NCI-H526 (cell line): ENCODE measurements around the gene ARHGEF5.
A peak's percentile ranks its signal among the peaks of the same experiment; 100 is the strongest.
"Not testable (repeated sequence)": the region's sequence is repeated elsewhere in the genome, so short reads cannot be mapped to it uniquely, and the experiment has no call there.

Experiments
- DNase-seq, 2 experiments: peaks; one replicate each; lab custom pipeline; 2025; lab: John Stamatoyannopoulos, UW

The ARHGEF5 gene

DNA sequence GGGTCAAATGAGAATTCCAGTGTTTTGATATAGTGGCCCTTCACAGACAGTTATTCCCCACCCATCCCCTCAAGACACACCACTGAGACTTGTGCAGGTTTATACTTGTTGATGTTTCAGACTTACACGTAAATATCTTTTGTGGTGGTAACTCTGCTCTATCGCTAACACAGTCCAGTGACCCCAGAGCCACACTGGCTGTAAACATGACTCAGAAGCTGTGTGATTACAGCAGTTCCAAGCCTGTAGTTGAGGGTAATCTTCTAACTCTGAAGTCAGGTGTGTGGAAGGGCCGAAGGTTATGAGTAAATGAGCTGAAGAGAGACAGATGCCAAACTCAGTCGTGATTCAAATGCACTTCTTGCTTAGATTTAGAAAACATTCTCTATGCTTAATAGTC is 28.9 kb downstream of the ARHGEF5 start:
- DNase-seq: no peak

DNA sequence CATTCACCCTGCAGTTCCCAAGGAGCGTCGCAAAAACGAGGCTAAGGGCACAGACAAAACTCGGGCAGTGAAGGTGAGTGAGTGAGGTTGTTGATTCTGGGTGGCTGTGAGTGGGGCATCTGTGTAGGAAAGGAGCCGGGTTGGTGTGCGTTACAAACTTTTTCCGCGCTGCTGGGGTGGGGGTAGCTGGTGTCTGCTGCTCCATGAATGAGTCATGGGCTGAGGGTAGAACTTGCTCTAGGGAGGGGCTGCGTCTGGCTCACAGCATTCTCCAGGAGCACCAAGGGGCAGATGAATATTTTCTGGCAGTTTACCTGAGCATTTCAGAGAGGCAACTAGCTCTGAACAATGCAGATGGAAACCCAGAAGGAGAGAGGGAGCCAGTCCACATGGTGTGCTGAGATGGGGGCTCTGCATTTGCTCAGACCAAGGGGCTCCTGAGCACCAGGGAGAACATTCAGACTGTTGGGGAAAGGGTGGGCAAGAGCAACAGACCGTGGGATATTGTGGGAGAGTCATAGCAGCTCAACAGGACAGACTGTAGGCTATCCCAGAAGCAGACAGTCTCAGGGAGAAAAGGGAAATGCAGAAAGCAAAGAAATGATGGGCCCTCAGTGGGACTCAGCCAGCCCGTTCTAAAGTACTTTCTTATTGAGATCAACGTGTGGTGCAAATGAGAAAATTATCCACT is 29.5 kb downstream of the ARHGEF5 start:
- no peak for DNase-seq

DNA sequence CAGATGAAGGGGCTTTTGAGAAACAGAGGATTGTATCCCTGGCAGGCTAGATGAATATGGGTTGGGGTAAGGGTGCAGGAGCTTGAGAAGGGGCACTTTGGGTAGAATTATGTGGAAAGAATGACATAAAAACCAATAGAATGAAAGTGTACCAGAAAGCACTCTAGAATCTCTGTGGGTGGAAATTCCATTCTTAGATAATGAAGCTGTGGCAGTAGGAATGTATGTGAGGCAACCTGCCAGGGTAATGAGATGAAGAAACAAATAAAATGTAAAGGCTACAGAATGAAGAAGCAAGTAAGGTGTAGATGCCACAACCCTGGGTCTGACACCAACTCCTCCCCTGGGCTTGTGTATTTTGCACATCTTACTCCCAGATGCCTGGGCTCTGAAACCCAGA is 31.5 kb downstream of the ARHGEF5 start:
- no peak for DNase-seq

- DNase-seq: no peak
Observed at GRCh38 chr7:144388950-144389349, 33.7 kb downstream of the ARHGEF5 start.

GRCh38 chr7:144390481-144390880 is 35.3 kb downstream of the ARHGEF5 start:
- DNase-seq: no peak

- DNase-seq: no peak
Observed at GRCh38 chr7:144391014-144391413, 35.8 kb downstream of the ARHGEF5 start.

DNA sequence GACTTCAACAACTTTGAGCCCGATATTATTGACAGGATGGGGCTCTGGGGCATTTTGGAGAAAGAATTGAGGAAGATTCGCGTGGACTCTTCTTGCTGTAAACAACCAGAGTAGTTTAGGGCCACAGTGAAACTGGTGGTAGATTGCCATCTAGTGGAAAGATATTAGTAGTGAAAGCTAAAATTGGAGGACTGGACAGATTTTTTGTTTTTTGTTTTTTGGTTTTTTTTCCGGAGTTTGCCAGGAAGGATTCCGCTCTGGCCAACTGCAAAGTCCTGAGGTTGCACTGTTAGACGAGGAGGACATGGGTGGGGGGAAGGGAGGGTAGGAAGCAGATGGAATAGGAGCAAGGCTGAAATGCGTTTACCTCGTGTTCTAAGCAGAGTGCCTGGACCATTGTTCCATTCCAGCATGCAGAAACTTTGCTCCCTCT is 36.6 kb downstream of the ARHGEF5 start:
- DNase-seq: peak in 1 of 2 experiments; percentile 69

DNA sequence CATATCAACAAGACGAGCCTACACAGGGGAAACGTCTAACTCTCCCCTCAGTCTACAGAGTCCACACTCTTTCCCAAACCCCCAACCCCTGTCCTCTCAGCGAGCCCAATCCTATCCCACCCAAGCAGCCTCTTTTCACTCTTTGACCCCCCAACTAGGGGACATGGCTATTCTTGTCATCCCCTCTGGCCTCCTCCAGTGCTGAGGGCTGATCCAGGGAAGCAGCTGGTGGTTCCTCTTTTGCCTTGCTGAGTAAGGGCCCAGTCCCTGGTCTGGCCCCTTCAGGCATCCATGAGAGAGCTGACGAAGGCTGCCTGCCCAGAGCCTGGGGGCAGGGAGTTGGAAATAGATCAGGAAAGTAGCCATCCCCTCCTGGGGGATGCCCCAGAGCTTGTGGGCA is 41.9 kb downstream of the ARHGEF5 start:
- no peak for DNase-seq

DNA sequence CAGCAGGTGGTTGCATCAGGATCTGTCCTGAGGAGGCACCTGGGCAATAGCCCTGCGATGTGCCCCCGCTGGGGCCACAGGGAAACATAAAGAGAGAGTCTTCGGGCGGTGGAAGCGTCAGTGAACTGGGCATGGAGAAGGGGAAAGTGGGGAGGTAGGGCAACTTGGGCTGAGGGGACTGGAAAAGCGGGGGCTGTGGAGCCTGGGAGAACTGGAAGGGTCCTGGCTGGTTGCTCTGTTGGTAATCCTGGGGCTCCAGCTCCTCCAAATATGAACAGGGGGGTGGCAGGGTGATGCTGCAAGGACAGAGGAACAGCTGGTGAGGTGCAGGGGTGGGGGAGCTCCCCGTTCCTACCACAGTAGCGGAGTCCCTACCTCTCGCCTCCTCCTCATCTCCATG is 43.1 kb downstream of the ARHGEF5 start:
- no peak for DNase-seq

GRCh38 chr7:144398911-144399310 is 43.7 kb downstream of the ARHGEF5 start:
- no peak for DNase-seq

DNA sequence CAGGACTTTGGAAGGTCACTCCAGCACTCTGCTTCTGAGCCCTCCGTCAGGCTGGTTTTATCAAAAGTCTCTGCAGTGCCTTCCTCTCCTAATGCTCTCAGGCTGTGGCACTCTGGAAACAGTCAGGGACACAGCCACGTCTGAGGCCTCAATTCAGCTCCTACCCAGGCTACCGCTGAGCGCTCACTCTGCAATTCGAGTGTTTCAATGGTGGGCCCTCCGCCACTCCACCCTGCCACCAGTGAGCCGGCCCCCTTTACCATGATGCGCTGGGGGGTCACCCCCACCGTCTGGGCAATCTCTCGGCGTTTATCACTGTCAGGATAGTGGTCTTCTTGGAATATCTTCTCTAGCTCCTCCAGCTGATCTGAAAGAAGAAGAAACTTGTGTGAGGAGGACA is 44.7 kb downstream of the ARHGEF5 start:
- DNase-seq: no peak

DNA sequence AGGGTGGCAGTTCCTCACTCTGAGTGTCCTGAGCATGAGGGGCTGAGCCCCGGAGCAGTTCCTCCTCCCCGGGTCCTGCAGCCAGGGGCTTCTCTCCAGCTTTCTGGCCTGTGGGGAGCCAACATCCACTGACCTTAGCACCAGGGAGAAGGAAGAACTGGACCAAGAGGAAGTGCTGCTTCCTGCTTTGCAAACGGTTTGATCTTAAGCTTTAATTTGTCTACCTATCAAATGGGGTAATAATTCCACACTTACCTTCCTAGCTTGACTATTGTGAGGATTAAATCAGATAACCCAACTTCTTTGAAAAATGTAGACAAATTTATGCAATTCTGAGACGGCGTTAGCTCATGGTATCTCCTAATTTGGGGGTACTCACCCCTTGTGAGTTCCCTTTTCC is 46.3 kb downstream of the ARHGEF5 start:
- no peak for DNase-seq

GRCh38 chr7:144403102-144403501 is 47.9 kb downstream of the ARHGEF5 start:
- no peak for DNase-seq

DNA sequence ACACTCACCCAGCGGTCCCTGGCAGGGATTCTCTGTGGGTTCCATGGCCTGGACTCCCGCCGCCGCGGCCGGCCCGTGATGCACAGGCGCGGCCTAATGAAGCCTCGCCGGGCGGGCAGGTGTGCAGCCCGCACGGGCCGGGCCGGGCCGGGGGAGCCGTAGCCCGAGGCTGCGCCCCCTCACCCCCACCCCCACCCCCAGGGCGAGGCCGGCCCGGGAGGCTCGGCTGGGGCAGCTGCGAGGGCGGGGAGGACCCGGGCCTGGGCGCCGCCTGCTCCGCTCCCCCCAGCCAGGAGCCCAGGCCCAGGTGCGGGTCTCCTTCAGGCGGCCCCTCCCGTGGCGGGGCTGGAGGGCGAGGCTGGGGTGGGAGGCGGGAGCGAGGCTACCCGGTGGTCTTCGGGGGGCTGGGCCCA is 48.5 kb downstream of the ARHGEF5 start, which contains the start of gene NOBOX:
Gene NOBOX, minus strand, starts transcription at position 45 of the 413 bp plus-strand sequence.
- DNase-seq: no peak

- DNase-seq: no peak
Observed at GRCh38 chr7:144404946-144405345, 49.7 kb downstream of the ARHGEF5 start.

GRCh38 chr7:144407266-144407931 is 52.2 kb downstream of the ARHGEF5 start:
- DNase-seq: peak in 1 of 2 experiments; percentile 55

DNA sequence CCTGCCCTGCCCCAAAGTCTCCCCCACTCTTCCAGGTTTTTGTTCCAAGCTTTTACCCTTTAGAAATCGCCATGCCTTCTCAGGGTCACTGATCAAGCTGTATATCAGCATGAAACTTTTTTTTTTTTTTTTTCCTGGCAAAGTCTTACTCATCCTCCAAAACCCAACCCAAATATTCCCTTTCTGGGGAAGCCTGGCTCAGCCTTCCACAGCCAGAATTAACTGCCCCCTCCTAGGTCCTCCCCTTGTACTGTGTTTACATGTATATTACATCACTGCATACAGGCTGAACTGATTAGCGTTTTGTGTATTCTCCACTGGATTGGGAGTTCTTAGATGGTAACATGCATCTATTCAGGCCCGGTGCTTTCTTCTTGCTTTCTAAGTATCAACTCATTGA is 52.9 kb downstream of the ARHGEF5 start:
- no peak for DNase-seq

DNA sequence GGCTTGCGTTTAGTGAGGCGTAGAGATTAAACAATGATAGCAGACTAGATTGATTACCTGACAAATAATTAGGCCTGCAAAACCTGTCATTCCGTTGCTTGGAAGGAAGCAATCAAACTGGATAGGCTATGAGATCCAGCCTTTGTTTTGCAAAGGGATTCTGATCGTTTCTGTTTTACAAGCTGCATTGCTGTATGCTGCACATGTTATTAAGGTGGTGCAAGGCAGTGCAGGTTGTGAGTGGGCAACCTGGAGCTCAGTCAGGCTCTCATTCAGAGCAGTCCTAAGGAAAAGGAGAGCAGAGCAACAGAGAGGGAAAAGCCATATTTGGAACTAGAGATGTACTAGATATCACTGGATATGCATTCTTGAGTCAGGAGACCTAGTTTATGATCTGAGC is 55.2 kb downstream of the ARHGEF5 start:
- DNase-seq: peak in 1 of 2 experiments; percentile 36

DNA sequence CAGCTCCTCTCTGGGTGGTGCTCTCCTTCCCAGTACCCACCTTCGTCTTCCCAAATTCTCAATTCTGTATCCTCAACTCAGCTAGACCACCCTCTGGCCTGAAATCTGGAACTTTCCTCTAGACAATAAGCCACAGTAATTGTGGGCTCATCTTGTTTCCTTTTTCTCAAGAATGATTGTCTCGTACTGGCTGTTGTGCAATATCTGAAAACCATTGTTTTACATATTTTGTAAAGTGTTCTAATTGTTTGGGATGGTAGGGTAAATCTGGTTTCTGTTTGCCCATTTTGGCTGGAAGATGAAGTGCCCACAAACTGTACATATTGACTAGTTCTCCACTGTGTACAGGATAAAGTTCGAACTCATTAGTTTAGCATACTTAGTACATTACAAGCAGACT is 59.6 kb downstream of the ARHGEF5 start:
- no peak for DNase-seq

DNA sequence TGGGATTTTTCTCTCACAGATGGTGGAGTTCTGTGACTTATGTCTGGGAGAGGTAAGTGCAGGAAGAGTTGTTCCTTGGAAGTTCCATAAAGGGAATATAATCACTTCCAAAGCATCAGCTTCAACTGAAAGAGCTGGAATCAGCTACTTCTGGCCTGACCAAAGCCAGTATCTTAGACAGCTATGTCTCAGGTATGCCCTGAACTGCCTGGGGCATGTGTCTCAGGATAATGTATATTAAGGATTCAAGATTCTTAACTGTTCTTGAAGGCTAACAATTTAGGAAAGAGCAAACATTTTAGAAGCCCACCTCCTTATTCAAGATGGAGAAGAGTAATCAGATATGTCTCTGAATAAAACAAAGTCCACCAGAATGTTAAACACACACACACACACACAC is 60.7 kb downstream of the ARHGEF5 start:
- no peak for DNase-seq

GRCh38 chr7:144416341-144416740 is 61.1 kb downstream of the ARHGEF5 start:
- no peak for DNase-seq

GRCh38 chr7:144418931-144419330 is 63.7 kb downstream of the ARHGEF5 start:
- peak; percentile 41 to 62 for DNase-seq

GRCh38 chr7:144427539-144427938 is 72.3 kb downstream of the ARHGEF5 start:
- not testable (repeated sequence) for DNase-seq

GRCh38 chr7:144428431-144428830 is 73.2 kb downstream of the ARHGEF5 start:
- DNase-seq: no peak
